K562 (cell line): ENCODE data around the gene RSPH9. TPM values are rescaled to one million over a fixed set of nuclear protein-coding genes. Genes with fewer than 3 reads are reported as not detected.
A peak's percentile ranks its signal among the peaks of the same experiment; 100 is the strongest.

ENCODE experiments used
- ATAC-seq: fragments of 200-7000 bp; cut with Tn5 transposase; 3 replicates; pipeline ENCODE4 v1.9.1; 2020; ENCODE audit warnings: moderate library complexity
- BruUV-seq: library from RNA; stranded (reverse); fragments of 400-500 nt; replicated peaks from 2 replicates; lab custom pipeline; 2021; lab: Mats Ljungman, UMichigan
- CTCF ChIA-PET: fragments of 300-600 bp; formaldehyde crosslinking; extraction: SDS; loops from one replicate; lab custom pipeline; 2021; ENCODE audit warnings: low intra/inter-chr PET ratio; lab: Yijun Ruan, JAX
- POLR2A ChIA-PET: fragments of 300-600, 350-650 bp; sonication (Branson Sonifier 250); formaldehyde crosslinking; extraction: SDS; loops from one replicate; lab custom pipeline; 2021; ENCODE audit warnings: antibody characterized with exemption, inconsistent platforms; lab: Yijun Ruan, JAX
- DNase-seq, 4 experiments: peaks; one replicate each; pipeline versions ENCODE4 v3.0.0 to v3.0.0-alpha.2; 2011 to 2018; ENCODE audit warnings: low spot score in 3 of 4, mixed read lengths in 3 of 4; ENCODE audit errors: extremely low read depth in 1 of 4
- FAIRE-seq: peaks from 2 replicates; lab custom pipeline; 2011; peaks lifted over from hg19 to GRCh38; lab: Jason Lieb, UNC
- H2AFZ ChIP-seq: 2 replicates; pipeline ENCODE4 v1.6.0; 2011; ENCODE audit warnings: low read depth, low read length, control low read depth, inconsistent platforms
- H3K27ac ChIP-seq: fragments of 200-600 bp; 3 replicates; pipeline ENCODE4 v1.8.0; 2011; ENCODE audit warnings: low read depth, mild to moderate bottlenecking, control low read depth, inconsistent platforms, low read length, moderate library complexity, mixed read lengths; ENCODE audit errors: extremely low read depth
- H3K27me3 ChIP-seq, 2 experiments: fragments of 300-600 bp in 1 of 2; 2 replicates in 1 of 2; 3 replicates in 1 of 2; pipeline versions ENCODE4 v1.6.0 to v1.8.0; 2011; ENCODE audit warnings: inconsistent platforms in 2 of 2, low read length in 2 of 2, mild to moderate bottlenecking in 1 of 2, mixed read lengths in 1 of 2, moderate library complexity in 1 of 2; ENCODE audit not compliant: control insufficient read depth in 2 of 2, insufficient read depth in 2 of 2
- H3K36me3 ChIP-seq: fragments of 300-600 bp; 3 replicates; pipeline ENCODE4 v1.8.0; 2011; ENCODE audit warnings: mild to moderate bottlenecking, low read length, inconsistent platforms; ENCODE audit not compliant: control insufficient read depth, insufficient read depth
- H3K4me1 ChIP-seq, 2 experiments: fragments of 200-600 bp in 1 of 2; replicated peaks in 1 of 2; 2 replicates in 1 of 2; 3 replicates in 1 of 2; pipeline versions ENCODE4 v1.5.1 to v1.8.0; 2011; ENCODE audit warnings: inconsistent platforms in 2 of 2, low read length in 2 of 2, mild to moderate bottlenecking in 1 of 2, mixed read lengths in 1 of 2, moderate library complexity in 1 of 2; ENCODE audit not compliant: control insufficient read depth in 2 of 2, insufficient read depth in 2 of 2
- H3K4me2 ChIP-seq: 2 replicates; pipeline ENCODE4 v1.6.1; 2011; ENCODE audit warnings: low read length, control low read depth, inconsistent platforms, mixed read lengths; ENCODE audit not compliant: insufficient read depth
- H3K4me3 ChIP-seq: fragments of 200-600 bp; sonication (generic), shearing (Covaris generic); 2 replicates; pipeline ENCODE4 v1.5.1; 2016; ENCODE audit warnings: control low read depth, inconsistent platforms
- H3K79me2 ChIP-seq: fragments of 200-600 bp; 3 replicates; pipeline ENCODE4 v1.8.0; 2011; ENCODE audit warnings: low read length, inconsistent platforms; ENCODE audit not compliant: control insufficient read depth, insufficient read depth
- H3K9ac ChIP-seq, 2 experiments: 2 replicates each; pipeline versions ENCODE4 v1.6.0 to v1.6.1; 2011; ENCODE audit warnings: low read depth in 2 of 2, low read length in 2 of 2, control low read depth in 1 of 2, inconsistent platforms in 1 of 2, mild to moderate bottlenecking in 1 of 2, mixed read lengths in 1 of 2; ENCODE audit not compliant: insufficient read depth in 1 of 2
- H3K9me1 ChIP-seq: one replicate; pipeline ENCODE4 v1.6.0; 2011; ENCODE audit warnings: inconsistent platforms, mild to moderate bottlenecking, low read length, moderate library complexity; ENCODE audit not compliant: control insufficient read depth, insufficient read depth
- H3K9me3 ChIP-seq: replicated peaks from 2 replicates; pipeline ENCODE4 v1.5.1; 2011; ENCODE audit warnings: low read depth, low read length, inconsistent platforms; ENCODE audit not compliant: control insufficient read depth, insufficient read depth
- H4K20me1 ChIP-seq: replicated peaks from 2 replicates; pipeline ENCODE4 v1.6.1; 2011; ENCODE audit warnings: low read length, inconsistent platforms, mixed read lengths; ENCODE audit not compliant: control insufficient read depth, insufficient read depth
- ATF1 ChIP-seq, 2 experiments: fragments of 450-650 bp in 1 of 2; IDR thresholded peaks; 2 replicates each; pipeline ENCODE4 v1.6.1; 2016; ENCODE audit warnings: missing compliant biosample characterization in 1 of 2, missing genetic modification characterization in 1 of 2
- MBD2 ChIP-seq: sonication (generic); IDR thresholded peaks from 2 replicates; pipeline ENCODE4 v1.6.1; 2016; ENCODE audit warnings: low read depth, borderline replicate concordance
- POLR2A ChIP-seq: fragments of 450-650 bp; conservative IDR thresholded peaks from 2 replicates; pipeline ENCODE4 v1.6.1; 2016
- YY1 ChIP-seq, 3 experiments: IDR thresholded peaks; 2 replicates each; pipeline ENCODE4 v1.6.1; 2011; ENCODE audit warnings: low read length in 2 of 3, mild to moderate bottlenecking in 2 of 3, moderate library complexity in 2 of 3, borderline replicate concordance in 1 of 3, control low read depth in 1 of 3, low read depth in 1 of 3; ENCODE audit not compliant: insufficient read depth in 3 of 3, insufficient replicate concordance in 2 of 3, control insufficient read depth in 1 of 3, insufficient read length in 1 of 3; ENCODE audit errors: extremely low read depth in 1 of 3
- WGBS: fragments of 100-300 bp; shearing (Covaris generic); methylation state at CpG from one replicate; pipeline ENCODE4 v1.1.6; 2016; ENCODE audit warnings: low coverage, mixed read lengths; ENCODE audit not compliant: insufficient coverage; ENCODE audit errors: missing lambda C conversion rate; 5-methylcytosine and 5-hydroxymethylcytosine counted together
- in situ Hi-C: fragments of 300-500 bp; cut with MboI; formaldehyde crosslinking; loops from 4 replicates; pipeline ENCODE4 v1.15.0; 2018; ENCODE audit warnings: inconsistent platforms, mixed read lengths
- intact Hi-C: fragments of 100-400 bp; cut with micrococcal nuclease; formaldehyde crosslinking; loops from 2 replicates; pipeline ENCODE4 v1.14.2; 2022
- polyA plus RNA-seq, 8 experiments: library from polyadenylated mRNA; depleted of rRNA in 4 of 8; stranded (reverse) in 5 of 8; unstranded in 3 of 8; fragments of >200 nt; fragmentation: Nextera tagmentation in 2 of 8; fragmentation: Illumina TruSeq in 1 of 8; extraction: Ambion mirVana in 2 of 8; extraction: Trizol in 1 of 8; gene quantifications; 2 replicates each; pipeline versions ENCODE4 v1.2.1 to v1.2.3, GENCODE V29; 2011 to 2014; ENCODE audit warnings: inconsistent platforms in 1 of 8, missing spikeins in 1 of 8
- total RNA-seq, 7 experiments: library from RNA; depleted of rRNA in 6 of 7; stranded (reverse); fragments of >200 nt in 6 of 7; fragmentation: Illumina TruSeq in 2 of 7; extraction: Trizol in 2 of 7; gene quantifications; 2 replicates each; pipeline versions ENCODE4 v1.2.1 to v1.2.3, GENCODE V29; 2011 to 2021; ENCODE audit warnings: low replicate concordance in 1 of 7
- TF ChIP-seq, protein P1 (sequence below), 3 experiments: fragments of 200-800 bp in 1 of 3; fragments of 250-450 bp in 1 of 3; fragments of 450-650 bp in 1 of 3; sonication (Bioruptor Pico) in 1 of 3; sonication (Bioruptor generic) in 1 of 3; formaldehyde crosslinking in 1 of 3; IDR thresholded peaks; 2 replicates each; pipeline versions ENCODE4 v1.6.1 to v1.8.0; 2016 to 2022; ENCODE audit warnings: mild to moderate bottlenecking in 2 of 3, missing genetic modification characterization in 2 of 3, missing compliant biosample characterization in 1 of 3, moderate library complexity in 1 of 3
- TF ChIP-seq, protein P2 (sequence below): sonication (generic); formaldehyde crosslinking; IDR thresholded peaks from 2 replicates; pipeline ENCODE4 v1.8.1; 2023; ENCODE audit warnings: mild to moderate bottlenecking, missing genetic modification reagents

The RSPH9 gene
- total and polyA plus RNA-seq, 9 of the 15 experiments (the other 6 are each of a cell fraction or from before 2014, with no cell fraction given), result 0.05 to 0.60 (median 0.39) TPM; not detected in 6

DNA sequence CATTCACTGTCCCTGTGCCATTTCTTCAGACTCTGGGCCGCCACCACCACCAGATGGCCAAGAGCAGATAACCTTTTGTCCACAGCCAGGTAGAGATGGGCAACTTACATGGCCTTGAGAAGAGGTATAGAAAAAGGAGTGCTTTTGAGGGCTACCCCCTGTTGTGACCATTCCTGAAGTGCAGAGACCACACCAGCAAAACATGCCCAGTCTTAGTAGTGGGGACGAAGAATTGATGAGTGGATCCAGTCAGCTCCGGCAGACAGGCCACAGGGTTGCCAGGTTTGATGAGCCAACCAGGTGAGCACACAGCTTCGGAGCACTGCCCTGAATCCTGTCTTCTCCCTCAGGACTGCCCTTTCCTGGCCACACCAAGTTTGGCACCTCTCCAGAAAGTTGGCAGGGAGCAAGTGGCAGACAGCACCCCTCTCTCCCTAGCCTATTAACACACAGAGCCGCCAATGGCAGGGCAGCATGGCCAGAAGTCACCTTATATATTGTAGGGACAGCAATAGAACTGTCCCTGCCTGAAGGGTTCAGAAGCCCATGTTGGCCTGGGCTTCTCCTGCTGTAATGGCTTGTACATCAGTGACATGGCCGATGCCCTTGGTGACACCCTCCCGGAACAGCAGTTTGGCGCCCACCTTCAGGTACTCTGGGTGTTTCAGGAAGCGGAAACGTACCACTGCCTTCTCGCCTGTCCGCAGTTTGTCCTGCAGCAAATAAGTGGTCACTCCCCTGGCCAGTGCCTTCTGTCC lies 23.6 kb upstream of the RSPH9 start:
- CTCF ChIA-PET, result no interaction called here
- peak overlapping the region in 1 of 2 experiments; percentile 42; a peak in 2 of 4 replicates for H3K9ac ChIP-seq
- WGBS, result 92% methylated on average over 12 of the region's 12 CpGs
- ATAC-seq, result no peak
- DNase-seq, result no peak
- H3K4me2 ChIP-seq, result no peak overlapping the region
- H3K9me1 ChIP-seq, result peaks cover 11% of the 10 kb centered on the region
- no peak overlapping the region for H3K27ac ChIP-seq
- no peak overlapping the region for H2AFZ ChIP-seq
- no TSS peak for BruUV-seq
- no peaks in the 10 kb centered on the region for H3K9me3 ChIP-seq
- intact Hi-C loops (no loop called here), in situ Hi-C loops (no loop called here)
- FAIRE-seq, result no peak
- H3K27me3 ChIP-seq, result no peaks in the 10 kb centered on the region
- H4K20me1 ChIP-seq, result 0 out of 2 replicates have a peak, but pooled peaks cover 7% of the 10 kb centered on the region
- no peak overlapping the region for H3K4me3 ChIP-seq
- H3K79me2 ChIP-seq, result peaks cover 26% of the 10 kb centered on the region
- POLR2A ChIA-PET, result interaction anchor here (0.6 to 6.2 kb wide), 6 partner anchors 8 to 81 kb away, joined by 3 to 53 read pairs (median 5); no protein-coding TSS in a partner anchor
- peaks cover 15% of the 10 kb centered on the region in 2 experiments for H3K4me1 ChIP-seq
- peaks cover 77% of the 10 kb centered on the region for H3K36me3 ChIP-seq
- no peak for TF ChIP-seq MBD2
- TF ChIP-seq YY1 (IDR thresholded peaks at IDR 0.05; ENCODE audit: borderline replicate concordance in 1 of 3, control insufficient read depth in 1 of 3, extremely low read depth in 1 of 3, insufficient read depth in 3 of 3, insufficient read length in 1 of 3, insufficient replicate concordance in 2 of 3, low read depth in 1 of 3, low read length in 2 of 3), result no peak
- TF ChIP-seq, protein P1, sequence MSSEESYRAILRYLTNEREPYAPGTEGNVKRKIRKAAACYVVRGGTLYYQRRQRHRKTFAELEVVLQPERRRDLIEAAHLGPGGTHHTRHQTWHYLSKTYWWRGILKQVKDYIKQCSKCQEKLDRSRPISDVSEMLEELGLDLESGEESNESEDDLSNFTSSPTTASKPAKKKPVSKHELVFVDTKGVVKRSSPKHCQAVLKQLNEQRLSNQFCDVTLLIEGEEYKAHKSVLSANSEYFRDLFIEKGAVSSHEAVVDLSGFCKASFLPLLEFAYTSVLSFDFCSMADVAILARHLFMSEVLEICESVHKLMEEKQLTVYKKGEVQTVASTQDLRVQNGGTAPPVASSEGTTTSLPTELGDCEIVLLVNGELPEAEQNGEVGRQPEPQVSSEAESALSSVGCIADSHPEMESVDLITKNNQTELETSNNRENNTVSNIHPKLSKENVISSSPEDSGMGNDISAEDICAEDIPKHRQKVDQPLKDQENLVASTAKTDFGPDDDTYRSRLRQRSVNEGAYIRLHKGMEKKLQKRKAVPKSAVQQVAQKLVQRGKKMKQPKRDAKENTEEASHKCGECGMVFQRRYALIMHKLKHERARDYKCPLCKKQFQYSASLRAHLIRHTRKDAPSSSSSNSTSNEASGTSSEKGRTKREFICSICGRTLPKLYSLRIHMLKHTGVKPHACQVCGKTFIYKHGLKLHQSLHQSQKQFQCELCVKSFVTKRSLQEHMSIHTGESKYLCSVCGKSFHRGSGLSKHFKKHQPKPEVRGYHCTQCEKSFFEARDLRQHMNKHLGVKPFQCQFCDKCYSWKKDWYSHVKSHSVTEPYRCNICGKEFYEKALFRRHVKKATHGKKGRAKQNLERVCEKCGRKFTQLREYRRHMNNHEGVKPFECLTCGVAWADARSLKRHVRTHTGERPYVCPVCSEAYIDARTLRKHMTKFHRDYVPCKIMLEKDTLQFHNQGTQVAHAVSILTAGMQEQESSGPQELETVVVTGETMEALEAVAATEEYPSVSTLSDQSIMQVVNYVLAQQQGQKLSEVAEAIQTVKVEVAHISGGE (CRISPR knock-in tag; IDR thresholded peaks at IDR 0.05), result no peak
- no peak for TF ChIP-seq ATF1 (CRISPR knock-in tag; IDR thresholded peaks at IDR 0.05)
- TF ChIP-seq ATF1 (tag; IDR thresholded peaks at IDR 0.05), result no peak
- 0 out of 2 replicates have a peak, but pooled peaks have one; percentile 48 for TF ChIP-seq POLR2A
- TF ChIP-seq, protein P2, sequence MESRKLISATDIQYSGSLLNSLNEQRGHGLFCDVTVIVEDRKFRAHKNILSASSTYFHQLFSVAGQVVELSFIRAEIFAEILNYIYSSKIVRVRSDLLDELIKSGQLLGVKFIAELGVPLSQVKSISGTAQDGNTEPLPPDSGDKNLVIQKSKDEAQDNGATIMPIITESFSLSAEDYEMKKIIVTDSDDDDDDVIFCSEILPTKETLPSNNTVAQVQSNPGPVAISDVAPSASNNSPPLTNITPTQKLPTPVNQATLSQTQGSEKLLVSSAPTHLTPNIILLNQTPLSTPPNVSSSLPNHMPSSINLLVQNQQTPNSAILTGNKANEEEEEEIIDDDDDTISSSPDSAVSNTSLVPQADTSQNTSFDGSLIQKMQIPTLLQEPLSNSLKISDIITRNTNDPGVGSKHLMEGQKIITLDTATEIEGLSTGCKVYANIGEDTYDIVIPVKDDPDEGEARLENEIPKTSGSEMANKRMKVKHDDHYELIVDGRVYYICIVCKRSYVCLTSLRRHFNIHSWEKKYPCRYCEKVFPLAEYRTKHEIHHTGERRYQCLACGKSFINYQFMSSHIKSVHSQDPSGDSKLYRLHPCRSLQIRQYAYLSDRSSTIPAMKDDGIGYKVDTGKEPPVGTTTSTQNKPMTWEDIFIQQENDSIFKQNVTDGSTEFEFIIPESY (CRISPR knock-in tag), result peak; percentile 65
